Measurements from ENCODE around the gene BRAT1.
"Not testable (repeated sequence)": the region's sequence is repeated elsewhere in the genome, so short reads cannot be mapped to it uniquely, and the experiment has no call there.

Gene BRAT1

DNA sequence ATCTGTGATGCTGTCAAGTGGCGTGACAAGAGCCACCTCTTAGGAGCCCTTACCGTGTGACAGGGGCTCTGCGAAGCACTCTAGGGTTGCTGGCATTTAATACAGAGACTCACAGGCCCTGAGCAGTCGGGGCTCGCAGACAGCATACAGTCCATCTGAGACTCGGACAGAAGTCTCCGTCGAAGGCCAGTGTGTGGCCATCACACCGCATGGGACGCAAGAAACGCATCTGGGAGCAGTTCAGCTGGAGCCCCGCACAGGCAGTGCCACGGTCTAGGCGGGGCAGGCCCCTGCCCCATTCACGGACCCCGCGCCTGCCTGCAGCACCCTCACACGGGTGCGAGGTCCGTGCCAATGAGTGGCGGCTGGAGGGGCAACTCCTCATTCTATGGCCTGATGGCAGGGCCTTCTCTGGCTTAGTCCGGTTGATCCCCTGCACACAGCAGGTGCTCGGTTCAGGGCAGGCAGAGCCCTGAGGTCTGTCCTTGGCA, 37.1 kb upstream of the BRAT1 start:
- no peak overlapping the region for H3K4me3 ChIP-seq (ENCODE audit: low read depth, low read length)
- TF ChIP-seq, protein P1, sequence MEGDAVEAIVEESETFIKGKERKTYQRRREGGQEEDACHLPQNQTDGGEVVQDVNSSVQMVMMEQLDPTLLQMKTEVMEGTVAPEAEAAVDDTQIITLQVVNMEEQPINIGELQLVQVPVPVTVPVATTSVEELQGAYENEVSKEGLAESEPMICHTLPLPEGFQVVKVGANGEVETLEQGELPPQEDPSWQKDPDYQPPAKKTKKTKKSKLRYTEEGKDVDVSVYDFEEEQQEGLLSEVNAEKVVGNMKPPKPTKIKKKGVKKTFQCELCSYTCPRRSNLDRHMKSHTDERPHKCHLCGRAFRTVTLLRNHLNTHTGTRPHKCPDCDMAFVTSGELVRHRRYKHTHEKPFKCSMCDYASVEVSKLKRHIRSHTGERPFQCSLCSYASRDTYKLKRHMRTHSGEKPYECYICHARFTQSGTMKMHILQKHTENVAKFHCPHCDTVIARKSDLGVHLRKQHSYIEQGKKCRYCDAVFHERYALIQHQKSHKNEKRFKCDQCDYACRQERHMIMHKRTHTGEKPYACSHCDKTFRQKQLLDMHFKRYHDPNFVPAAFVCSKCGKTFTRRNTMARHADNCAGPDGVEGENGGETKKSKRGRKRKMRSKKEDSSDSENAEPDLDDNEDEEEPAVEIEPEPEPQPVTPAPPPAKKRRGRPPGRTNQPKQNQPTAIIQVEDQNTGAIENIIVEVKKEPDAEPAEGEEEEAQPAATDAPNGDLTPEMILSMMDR (IDR thresholded peaks at IDR 0.05; ENCODE audit: low read depth, low read length): no peak

DNA sequence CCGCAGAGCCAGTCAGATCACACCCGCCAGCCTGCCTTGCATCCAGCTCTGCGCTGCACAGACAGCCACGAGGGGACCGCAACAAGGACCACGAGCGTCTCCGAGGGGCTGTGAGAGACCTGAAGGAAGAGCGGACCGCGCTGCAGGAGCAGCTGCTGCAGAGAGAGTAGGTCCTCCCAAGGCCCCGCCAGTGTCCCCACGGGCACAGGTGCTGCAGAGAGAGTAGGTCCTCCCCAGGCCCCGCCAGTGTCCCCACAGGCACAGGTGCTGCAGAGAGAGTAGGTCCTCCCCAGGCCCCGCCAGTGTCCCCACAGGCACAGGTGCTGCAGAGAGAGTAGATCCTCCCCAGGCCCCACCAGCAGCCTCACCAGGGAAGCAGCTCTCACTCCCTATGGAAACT, 34.6 kb upstream of the BRAT1 start:
- not testable (repeated sequence) for H3K4me3 ChIP-seq (ENCODE audit: low read depth, low read length)

DNA sequence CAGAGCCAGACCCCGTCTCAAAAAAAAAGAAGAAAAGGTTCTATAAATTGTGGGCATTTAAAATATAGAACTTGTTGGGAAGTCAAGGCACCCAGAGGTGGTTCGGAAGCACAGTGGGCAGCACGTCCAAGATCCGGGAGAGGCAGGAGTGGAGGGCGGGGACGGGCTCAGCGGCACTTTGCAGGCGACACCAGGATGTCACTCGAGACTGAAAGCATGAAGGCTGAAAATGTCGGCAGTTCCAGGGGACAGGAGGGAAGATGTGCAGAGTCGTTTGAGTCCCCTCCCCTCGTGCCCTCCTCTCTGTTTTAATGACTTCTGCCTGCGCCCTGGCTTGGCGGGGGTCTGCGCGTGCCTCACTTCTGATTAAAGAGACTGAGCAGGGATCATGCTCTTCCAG, 34.0 kb upstream of the BRAT1 start:
- TF ChIP-seq, protein P1 (IDR thresholded peaks at IDR 0.05; ENCODE audit: low read depth, low read length): no peak
- H3K4me3 ChIP-seq (ENCODE audit: low read depth, low read length): no peak overlapping the region

DNA sequence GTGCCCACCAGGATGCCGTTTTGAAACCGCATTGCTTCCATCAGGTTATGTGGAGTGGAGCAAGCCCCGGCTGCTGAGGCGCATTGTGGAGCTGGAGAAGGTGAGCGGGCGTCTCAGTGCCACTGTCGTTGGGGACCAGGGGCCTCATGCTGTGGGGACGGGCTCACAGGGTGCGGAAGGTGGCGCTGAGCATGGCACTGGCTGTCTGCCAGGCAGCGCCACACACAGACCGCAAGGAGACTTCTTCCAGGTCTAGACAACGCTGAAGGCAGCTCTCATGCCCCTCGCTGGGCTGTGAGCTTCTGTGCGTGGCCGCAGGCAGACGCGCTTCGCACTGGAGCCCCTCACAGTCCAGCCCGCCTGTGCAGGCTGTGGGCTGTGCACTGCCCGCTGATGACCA, 32.5 kb upstream of the BRAT1 start:
- TF ChIP-seq, protein P1 (IDR thresholded peaks at IDR 0.05; ENCODE audit: low read depth, low read length): no peak
- H3K4me3 ChIP-seq (ENCODE audit: low read depth, low read length): no peak overlapping the region

DNA sequence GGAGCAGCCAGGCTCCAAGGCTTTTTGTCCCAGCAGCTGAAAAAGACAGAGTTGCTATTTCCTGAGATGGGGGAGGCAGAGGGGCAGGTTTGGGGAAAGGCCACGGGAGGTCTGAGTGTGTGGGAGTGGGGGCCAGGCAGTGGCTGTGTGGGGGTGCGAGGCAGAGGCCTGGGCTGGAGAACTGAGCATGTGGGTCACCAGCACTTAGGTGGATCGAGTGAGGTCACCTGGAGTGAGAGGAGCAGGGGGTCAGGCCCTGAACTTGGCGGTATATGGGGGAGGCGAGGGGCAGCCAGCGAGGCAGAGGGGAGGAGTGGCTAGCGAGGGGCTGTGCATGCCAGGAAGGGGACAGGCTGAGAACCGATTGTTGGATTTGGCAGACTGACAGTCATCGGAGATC, 31.8 kb upstream of the BRAT1 start:
- TF ChIP-seq, protein P1 (IDR thresholded peaks at IDR 0.05; ENCODE audit: low read depth, low read length): no peak
- H3K4me3 ChIP-seq (ENCODE audit: low read depth, low read length): no peak overlapping the region

DNA sequence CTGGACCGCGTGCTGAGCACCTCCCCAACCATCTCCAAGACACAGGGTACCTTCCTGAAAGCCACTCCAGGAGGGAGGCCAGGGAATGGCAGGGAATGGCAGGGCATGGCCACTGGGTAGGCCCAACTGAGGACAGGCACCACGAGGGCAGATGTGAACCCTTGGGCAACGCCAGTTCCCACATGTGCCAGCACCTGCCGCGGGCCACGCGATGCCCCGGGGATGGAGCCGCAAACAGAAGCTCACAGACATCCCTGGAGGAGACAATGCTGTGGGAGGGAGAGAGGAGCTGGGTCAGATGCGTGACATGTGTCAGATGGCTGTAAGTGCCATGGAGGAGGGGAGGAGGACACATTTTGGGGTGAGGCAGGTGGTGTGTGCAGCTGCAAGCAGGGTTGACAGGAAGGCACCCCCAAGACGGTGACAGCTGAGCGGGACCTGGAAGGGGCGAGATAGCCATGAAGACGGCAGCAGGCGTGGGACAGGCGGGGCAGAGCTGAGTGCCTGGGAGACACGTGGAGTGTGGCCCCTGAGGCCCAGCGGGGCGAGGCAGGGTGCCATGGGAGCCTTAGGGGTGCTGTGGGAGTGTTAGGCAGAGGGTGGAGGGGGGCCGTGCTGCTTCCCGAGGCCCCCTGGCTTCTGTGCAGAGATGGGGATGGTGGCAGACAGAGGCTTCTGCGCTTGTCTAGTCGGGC, 31.1 kb upstream of the BRAT1 start:
- no peak overlapping the region for H3K4me3 ChIP-seq (ENCODE audit: low read depth, low read length)
- TF ChIP-seq, protein P1 (IDR thresholded peaks at IDR 0.05; ENCODE audit: low read depth, low read length): no peak

DNA sequence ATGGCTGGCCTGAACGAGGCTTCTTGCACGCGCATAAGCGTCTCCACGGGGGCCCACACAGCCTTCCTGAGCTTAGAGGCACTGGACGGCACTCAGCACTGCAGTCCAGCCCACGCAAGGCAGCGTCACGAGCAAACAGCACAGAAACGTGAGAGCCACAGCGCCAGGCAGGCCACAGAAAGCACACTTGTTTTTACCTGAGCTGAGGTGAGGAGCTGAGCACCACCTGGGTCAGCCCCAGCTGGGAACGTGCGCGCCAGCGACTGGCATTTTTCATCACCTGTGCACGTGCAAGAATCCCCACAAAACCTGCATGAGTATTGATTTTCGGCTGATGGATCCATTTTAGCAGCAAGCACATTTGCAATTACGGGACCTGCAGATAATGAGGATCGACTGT, 30.1 kb upstream of the BRAT1 start:
- H3K4me3 ChIP-seq (ENCODE audit: low read depth, low read length): no peak overlapping the region
- TF ChIP-seq, protein P1 (IDR thresholded peaks at IDR 0.05; ENCODE audit: low read depth, low read length): no peak

Measured in WI38 (cell line).